GM19035 (cell line): ENCODE results near the gene HOXD11.

Experiments
- ATAC-seq: cut with Tn5 transposase; IDR thresholded peaks from one replicate; pipeline ENCODE4 v1.9.1; 2021; ENCODE audit not compliant: unreplicated experiment

The HOXD11 gene

GRCh38 chr2:176106581-176107539, at the start of gene HOXD11:
Gene HOXD11, plus strand, starts transcription at chr2:176107280. Its CDS starts 76 bp downstream, at chr2:176107356.
- ATAC-seq, result no peak

GRCh38 chr2:176063958-176064357, 43.1 kb upstream of the HOXD11 start:
- ATAC-seq, result no peak

- ATAC-seq, result no peak
Measured at GRCh38 chr2:176066645-176067588, 40.2 kb upstream of the HOXD11 start.

- no peak for ATAC-seq
Measured at GRCh38 chr2:176067589-176068418, 39.3 kb upstream of the HOXD11 start.

DNA sequence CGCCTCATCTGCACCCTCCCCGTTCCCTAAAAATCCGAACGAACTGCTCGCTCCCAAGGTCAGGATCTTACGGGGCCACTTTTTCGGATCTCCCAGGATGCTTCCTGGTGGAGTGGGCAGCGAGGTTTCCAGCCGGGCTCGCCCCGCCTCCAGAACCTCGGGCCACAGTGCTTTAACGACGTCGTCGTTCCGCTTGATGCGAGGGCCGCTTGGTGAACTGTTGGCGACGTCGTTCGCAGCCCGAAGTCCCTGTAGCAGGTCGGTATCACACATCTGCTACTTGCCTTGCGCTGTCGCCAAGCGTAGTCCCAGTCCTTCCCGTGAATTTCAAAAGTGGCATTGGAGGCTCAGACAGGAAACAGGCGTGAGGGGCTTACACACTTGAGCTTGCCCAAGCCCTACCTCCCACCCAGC, 38.7 kb upstream of the HOXD11 start:
- no peak for ATAC-seq

GRCh38 chr2:176071330-176072291, 35.5 kb upstream of the HOXD11 start:
- ATAC-seq, result no peak

GRCh38 chr2:176072292-176072669, 34.8 kb upstream of the HOXD11 start:
- ATAC-seq, result no peak

DNA sequence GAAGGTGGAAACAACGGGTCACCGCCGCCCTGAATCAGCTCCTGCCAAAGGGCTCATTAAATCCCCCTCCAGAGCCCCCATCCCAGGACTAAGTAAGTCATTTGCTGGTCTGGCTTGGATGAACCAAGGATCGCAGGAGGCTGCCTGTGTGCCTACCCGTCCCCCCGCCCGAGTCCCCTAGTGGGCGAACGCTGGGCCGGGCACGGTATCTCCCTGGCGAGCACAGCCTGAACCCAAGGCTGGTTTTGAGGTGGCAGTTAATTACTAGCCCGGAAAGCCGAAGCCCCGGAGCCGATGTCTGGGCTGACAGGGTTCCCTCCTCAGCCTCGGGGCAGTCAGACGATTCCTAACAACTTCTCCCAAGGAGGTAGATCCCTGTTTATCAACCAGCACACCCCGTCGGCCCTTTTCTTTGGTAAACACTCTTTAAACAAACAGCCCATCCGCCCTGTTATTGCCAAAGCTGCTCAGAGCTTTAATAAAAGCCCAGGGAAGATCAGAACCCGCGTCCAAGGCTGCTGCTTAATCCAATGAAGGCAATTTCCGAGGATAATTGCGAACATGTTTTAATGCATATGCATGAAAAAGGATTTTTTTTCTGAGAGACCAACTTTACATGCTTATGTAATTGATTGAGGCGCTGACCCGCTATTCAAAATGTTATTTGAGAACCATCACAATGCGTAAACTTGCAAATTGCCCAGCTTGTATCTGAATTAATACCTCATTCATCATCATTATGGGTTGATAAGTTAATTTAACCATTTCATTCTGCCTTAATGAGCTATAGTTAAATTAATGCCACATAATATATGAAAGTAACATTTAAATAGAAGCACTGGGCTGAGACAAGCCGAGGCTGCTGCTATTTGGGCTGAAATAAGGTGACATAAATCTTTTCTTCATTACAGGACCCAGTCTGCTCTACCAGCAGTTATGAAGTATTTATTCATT, 33.9 kb upstream of the HOXD11 start:
- no peak for ATAC-seq

DNA sequence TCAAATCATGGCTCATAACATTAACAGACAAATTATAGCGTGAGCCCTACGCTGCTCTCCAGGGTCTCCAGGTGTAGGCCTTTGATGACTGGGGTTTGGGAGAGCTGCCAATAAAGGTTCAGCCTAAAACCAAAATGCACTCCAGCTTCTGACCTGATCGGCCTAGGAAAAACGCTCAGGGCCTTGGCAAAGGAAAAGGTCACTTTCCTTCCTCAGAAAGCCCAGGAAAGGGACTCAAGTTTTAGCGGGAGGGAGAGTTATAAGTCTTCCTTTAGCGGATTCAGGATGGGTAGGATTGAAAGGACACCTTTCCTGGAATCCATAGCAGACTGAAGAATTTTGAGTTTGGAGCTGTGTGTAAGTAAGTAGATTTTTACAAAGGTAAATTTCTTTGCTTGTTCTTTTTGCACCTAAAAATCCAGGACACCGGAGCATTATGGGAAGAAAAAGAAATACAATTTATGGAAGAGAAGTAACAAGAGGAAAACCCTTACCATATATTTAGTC, 32.1 kb upstream of the HOXD11 start:
- no peak for ATAC-seq

DNA sequence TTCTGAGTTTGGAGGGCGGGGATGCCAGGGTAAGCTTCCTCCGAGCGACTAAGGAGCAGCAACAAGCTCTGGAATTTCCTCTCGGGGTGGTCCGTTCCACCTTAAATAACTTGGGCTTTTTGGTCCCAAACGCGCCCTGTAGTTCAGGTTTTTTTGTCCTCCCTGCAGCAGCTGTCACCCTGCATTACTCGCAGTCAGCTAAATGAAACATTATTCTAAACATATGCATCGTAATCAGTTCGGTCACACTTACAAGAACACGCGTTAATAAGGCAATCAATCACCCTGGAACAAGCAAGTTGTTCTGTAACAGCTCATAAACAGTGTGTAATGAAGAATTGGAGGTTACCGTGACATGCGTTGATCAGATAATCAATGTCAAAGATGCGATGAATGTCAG, 31.6 kb upstream of the HOXD11 start:
- ATAC-seq, result no peak

GRCh38 chr2:176076063-176076462, 31.0 kb upstream of the HOXD11 start:
- ATAC-seq, result no peak

DNA sequence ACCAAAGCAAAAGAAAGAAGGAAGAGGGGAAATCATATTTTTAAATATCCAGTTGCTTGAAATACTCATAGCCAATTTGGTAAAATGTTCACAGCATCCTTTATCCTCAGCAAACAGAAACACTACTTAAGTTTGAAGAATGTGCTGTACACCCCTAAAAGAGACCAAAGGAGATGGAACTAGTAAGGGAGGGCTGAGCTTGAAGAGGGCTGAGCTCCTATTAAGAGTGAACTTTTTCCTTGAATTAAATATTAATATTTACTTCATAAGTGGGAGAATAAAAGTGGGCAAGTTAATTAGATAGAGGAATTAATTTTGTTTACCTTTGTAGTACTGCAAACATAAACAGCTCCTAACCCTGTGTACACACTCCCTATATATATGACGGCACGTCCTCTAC, 30.3 kb upstream of the HOXD11 start:
- no peak for ATAC-seq

- ATAC-seq, result no peak
Measured at GRCh38 chr2:176078541-176079284, 28.4 kb upstream of the HOXD11 start.

DNA sequence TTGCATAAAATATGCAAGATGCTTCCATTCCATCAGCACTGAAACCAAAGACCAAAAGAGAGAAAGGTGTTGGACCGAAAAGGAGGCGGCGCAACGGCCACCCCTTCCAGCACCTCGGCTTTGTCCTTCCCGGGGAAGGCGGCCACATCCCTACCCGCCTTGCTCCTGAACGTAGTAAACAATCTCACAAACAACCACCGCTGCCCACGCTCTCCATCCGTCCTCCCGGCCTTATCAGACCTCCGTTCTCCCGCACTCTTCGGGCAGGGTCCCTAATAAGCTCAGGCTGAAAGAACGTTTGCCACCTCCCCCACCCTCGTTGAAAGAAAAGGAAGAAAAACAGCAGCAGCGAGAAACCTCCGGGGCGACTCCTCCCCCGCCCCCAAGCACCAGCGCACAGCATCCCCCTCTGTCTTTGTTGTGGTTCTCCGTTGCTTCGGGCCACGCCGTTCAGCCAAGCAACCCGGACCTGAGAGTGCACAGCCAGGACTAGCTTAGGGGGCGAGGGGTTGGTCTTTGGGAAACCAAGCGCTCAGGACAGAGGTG, 27.7 kb upstream of the HOXD11 start:
- ATAC-seq, result no peak

- no peak for ATAC-seq
Measured at GRCh38 chr2:176079831-176080539, 27.1 kb upstream of the HOXD11 start.

DNA sequence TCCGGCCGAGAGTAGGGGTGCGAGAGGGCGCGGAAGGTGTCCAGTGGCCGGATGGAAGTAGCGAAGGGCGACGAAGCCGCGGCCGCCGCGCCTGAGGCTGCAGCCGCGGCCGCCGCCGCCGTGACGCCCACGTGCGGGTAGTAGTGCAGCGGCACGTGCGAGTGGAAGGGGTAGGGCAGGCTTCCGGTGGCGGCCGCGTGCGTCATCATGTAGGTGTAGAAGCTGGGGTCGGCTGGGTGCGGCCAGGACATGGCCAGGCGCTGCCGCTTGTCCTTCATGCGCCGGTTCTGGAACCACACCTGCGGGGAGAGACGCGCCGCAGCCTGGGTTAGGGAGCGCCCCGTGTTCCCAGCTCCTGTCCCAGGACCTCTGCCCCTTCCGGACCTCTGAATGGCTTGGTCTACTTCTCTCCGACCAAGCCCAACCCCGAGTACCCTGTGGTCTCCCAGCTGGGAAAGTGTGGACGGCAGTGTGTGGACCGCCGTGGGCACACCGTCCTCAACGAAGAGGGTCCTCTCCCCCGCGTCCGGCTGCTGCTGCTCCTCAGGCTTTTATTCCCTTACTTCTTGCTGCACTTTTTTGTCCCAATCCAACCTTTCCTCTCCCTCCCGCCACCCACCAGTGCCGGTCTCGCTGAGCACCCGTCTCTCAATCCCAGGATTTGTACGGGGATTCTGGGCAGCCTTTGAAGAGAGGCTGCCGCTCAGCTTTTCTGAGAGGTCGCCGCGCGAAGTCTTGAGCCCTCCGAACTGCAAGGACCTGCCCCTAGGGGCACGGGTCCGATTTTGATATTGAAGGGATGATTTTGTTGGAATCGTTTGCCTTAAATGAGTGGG, 26.3 kb upstream of the HOXD11 start:
- ATAC-seq, result no peak
